ENCODE measurements around the gene GNAL.
"Not testable (repeated sequence)": the region's sequence is repeated elsewhere in the genome, so short reads cannot be mapped to it uniquely, and the experiment has no call there.

GNAL gene

GRCh38 chr18:11688972-11689668, at the start of gene GNAL:
GNAL (plus strand) TSS chr18:11689264; CDS start chr18:11689564, 300 bp downstream.
- in situ Hi-C loops (cut with MboI; ENCODE audit: low sequenced_read_pairs): no loop called here

- in situ Hi-C loops (cut with MboI; ENCODE audit: low sequenced_read_pairs): not testable (repeated sequence)
Observed at GRCh38 chr18:11647310-11647709, 41.8 kb upstream of the GNAL start.

- in situ Hi-C loops (cut with MboI; ENCODE audit: low sequenced_read_pairs): not testable (repeated sequence)
Observed at GRCh38 chr18:11647804-11648203, 41.3 kb upstream of the GNAL start.

GRCh38 chr18:11649839-11650238, 39.2 kb upstream of the GNAL start:
- in situ Hi-C loops (cut with MboI; ENCODE audit: low sequenced_read_pairs): no loop called here

- in situ Hi-C loops (cut with MboI; ENCODE audit: low sequenced_read_pairs): no loop called here
Observed at GRCh38 chr18:11651899-11652298, 37.2 kb upstream of the GNAL start.

GRCh38 chr18:11653521-11653920, 35.5 kb upstream of the GNAL start:
- in situ Hi-C loops (cut with MboI; ENCODE audit: low sequenced_read_pairs): no loop called here

GRCh38 chr18:11654736-11655605, 34.1 kb upstream of the GNAL start:
- in situ Hi-C loops (cut with MboI; ENCODE audit: low sequenced_read_pairs): no loop called here

GRCh38 chr18:11655606-11655932, 33.5 kb upstream of the GNAL start:
- in situ Hi-C loops (cut with MboI; ENCODE audit: low sequenced_read_pairs): no loop called here

GRCh38 chr18:11657152-11657551, 31.9 kb upstream of the GNAL start:
- in situ Hi-C loops (cut with MboI; ENCODE audit: low sequenced_read_pairs): no loop called here

GRCh38 chr18:11657554-11657953, 31.5 kb upstream of the GNAL start:
- in situ Hi-C loops (cut with MboI; ENCODE audit: low sequenced_read_pairs): no loop called here

GRCh38 chr18:11658019-11658418, 31.0 kb upstream of the GNAL start:
- in situ Hi-C loops (cut with MboI; ENCODE audit: low sequenced_read_pairs): no loop called here

GRCh38 chr18:11658989-11659388, 30.1 kb upstream of the GNAL start:
- in situ Hi-C loops (cut with MboI; ENCODE audit: low sequenced_read_pairs): no loop called here

- in situ Hi-C loops (cut with MboI; ENCODE audit: low sequenced_read_pairs): no loop called here
Observed at GRCh38 chr18:11660691-11661090, 28.4 kb upstream of the GNAL start.

- in situ Hi-C loops (cut with MboI; ENCODE audit: low sequenced_read_pairs): no loop called here
Observed at GRCh38 chr18:11661430-11661829, 27.6 kb upstream of the GNAL start.

GRCh38 chr18:11663439-11664029, 25.5 kb upstream of the GNAL start:
- in situ Hi-C loops (cut with MboI; ENCODE audit: low sequenced_read_pairs): no loop called here

GRCh38 chr18:11664286-11664685, 24.8 kb upstream of the GNAL start:
- in situ Hi-C loops (cut with MboI; ENCODE audit: low sequenced_read_pairs): no loop called here

GRCh38 chr18:11665146-11665545, 23.9 kb upstream of the GNAL start:
- in situ Hi-C loops (cut with MboI; ENCODE audit: low sequenced_read_pairs): no loop called here

GRCh38 chr18:11665587-11665986, 23.5 kb upstream of the GNAL start:
- in situ Hi-C loops (cut with MboI; ENCODE audit: low sequenced_read_pairs): no loop called here

- in situ Hi-C loops (cut with MboI; ENCODE audit: low sequenced_read_pairs): no loop called here
Observed at GRCh38 chr18:11666176-11666575, 22.9 kb upstream of the GNAL start.

GRCh38 chr18:11666831-11667230, 22.2 kb upstream of the GNAL start:
- in situ Hi-C loops (cut with MboI; ENCODE audit: low sequenced_read_pairs): no loop called here

GRCh38 chr18:11667578-11667977, 21.5 kb upstream of the GNAL start:
- in situ Hi-C loops (cut with MboI; ENCODE audit: low sequenced_read_pairs): no loop called here

All from HL-60/S4 (cell line).